ENCODE measurements around the gene FGFR2. TPM values are rescaled to one million over a fixed set of nuclear protein-coding genes. Genes with fewer than 3 reads are reported as not detected.

FGFR2 gene
- total and polyA plus RNA-seq, 9 of the 15 experiments (the other 6 are each of a cell fraction or from before 2014, with no cell fraction given) = 0.20 TPM; not detected in 8

DNA sequence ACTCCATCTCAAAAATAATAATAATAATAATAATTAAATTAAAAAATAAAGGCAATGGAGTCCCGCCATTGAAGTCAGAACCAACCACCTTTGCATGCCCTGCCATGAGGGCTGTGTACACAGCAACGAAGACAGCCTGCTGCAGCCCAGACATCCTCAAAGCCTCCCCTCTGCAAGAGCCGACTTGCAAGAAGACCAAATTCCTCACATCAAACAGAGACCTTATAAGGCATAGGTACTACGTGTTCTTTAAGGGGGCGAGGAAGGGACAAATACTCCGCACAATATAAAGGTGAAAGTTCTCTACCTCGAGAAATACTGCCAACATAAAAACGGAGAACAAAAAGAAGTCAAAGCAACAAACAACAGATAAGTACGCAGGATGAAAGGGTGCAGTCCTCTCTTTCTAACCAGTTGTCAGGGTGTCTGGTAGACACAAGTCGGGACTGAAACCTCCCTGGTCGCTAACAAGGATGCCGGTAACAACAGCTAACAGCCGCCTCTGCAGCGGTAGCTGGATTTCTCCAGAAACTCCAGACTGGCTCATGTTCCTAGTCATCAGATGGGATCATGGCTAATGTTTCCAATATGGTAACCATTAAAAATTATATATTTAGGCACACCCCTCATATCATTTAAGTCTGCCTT, 23.6 kb downstream of the FGFR2 start:
- Histone ChIP-seq H3K27ac (ENCODE audit: extremely low read depth, low read depth, low read length) (no peak overlapping the region), H4K20me1 (replicated peaks; ENCODE audit: control insufficient read depth, insufficient read depth, low read length) (no peaks in the 10 kb centered on the region), H3K36me3 (ENCODE audit: control insufficient read depth, insufficient read depth, low read length) (no peaks in the 10 kb centered on the region), H3K79me2 (ENCODE audit: control insufficient read depth, insufficient read depth, low read length) (no peaks in the 10 kb centered on the region), H3K9me1 (ENCODE audit: control insufficient read depth, insufficient read depth, low read length) (no peaks in the 10 kb centered on the region), H3K9ac (ENCODE audit: insufficient read depth in 1 of 2, low read depth in 2 of 2, low read length in 2 of 2) (no peak overlapping the region), H3K27me3 (ENCODE audit: control insufficient read depth in 2 of 2, insufficient read depth in 2 of 2, low read length in 2 of 2) (peaks cover 0 to 14% of the 10 kb centered on the region in 2 experiments; a peak in 2 of 5 replicates), H3K4me3 (no peak overlapping the region), H3K4me2 (ENCODE audit: insufficient read depth, low read length) (no peak overlapping the region), H3K4me1 (replicated peaks in 1 of 2; ENCODE audit: control insufficient read depth in 2 of 2, insufficient read depth in 2 of 2, low read length in 2 of 2) (no peaks in the 10 kb centered on the region), H2AFZ (ENCODE audit: low read depth, low read length) (no peak overlapping the region), H3K9me3 (replicated peaks; ENCODE audit: control insufficient read depth, insufficient read depth, low read depth, low read length) (no peaks in the 10 kb centered on the region)
- TF ChIP-seq ZC3H8 (IDR thresholded peaks at IDR 0.05) (no peak), ERF (CRISPR knock-in tag; IDR thresholded peaks at IDR 0.05) (no peak), SMARCA5 (IDR thresholded peaks at IDR 0.05) (no peak), RHOXF2B (CRISPR knock-in tag; conservative IDR thresholded peaks at IDR 0.05) (no peak), TAF1 (IDR thresholded peaks at IDR 0.05; ENCODE audit: control insufficient read depth, extremely low read depth, insufficient read depth, low read length, severe bottlenecking) (no peak), FOSL1 (tag; conservative IDR thresholded peaks at IDR 0.05) (no peak), ZNF586 (CRISPR knock-in tag; conservative IDR thresholded peaks at IDR 0.05) (no peak), STAG1 (CRISPR knock-in tag; IDR thresholded peaks at IDR 0.05; ENCODE audit: borderline replicate concordance) (no peak), ARID1B (IDR thresholded peaks at IDR 0.05) (no peak)
- TF ChIP-seq, protein P1, sequence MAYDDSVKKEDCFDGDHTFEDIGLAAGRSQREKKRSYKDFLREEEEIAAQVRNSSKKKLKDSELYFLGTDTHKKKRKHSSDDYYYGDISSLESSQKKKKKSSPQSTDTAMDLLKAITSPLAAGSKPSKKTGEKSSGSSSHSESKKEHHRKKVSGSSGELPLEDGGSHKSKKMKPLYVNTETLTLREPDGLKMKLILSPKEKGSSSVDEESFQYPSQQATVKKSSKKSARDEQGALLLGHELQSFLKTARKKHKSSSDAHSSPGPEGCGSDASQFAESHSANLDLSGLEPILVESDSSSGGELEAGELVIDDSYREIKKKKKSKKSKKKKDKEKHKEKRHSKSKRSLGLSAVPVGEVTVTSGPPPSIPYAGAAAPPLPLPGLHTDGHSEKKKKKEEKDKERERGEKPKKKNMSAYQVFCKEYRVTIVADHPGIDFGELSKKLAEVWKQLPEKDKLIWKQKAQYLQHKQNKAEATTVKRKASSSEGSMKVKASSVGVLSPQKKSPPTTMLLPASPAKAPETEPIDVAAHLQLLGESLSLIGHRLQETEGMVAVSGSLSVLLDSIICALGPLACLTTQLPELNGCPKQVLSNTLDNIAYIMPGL (CRISPR knock-in tag; IDR thresholded peaks at IDR 0.05) = no peak
- TF ChIP-seq, protein P2, sequence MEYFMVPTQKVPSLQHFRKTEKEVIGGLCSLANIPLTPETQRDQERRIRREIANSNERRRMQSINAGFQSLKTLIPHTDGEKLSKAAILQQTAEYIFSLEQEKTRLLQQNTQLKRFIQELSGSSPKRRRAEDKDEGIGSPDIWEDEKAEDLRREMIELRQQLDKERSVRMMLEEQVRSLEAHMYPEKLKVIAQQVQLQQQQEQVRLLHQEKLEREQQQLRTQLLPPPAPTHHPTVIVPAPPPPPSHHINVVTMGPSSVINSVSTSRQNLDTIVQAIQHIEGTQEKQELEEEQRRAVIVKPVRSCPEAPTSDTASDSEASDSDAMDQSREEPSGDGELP (CRISPR knock-in tag; IDR thresholded peaks at IDR 0.05; ENCODE audit: borderline replicate concordance) = no peak
- DNase-seq (ENCODE audit: extremely low read depth in 1 of 4, low spot score in 3 of 4) = no peak
- in situ Hi-C loops (cut with MboI) (no loop called here), intact Hi-C loops (cut with micrococcal nuclease) (no loop called here)
- no TSS peak for BruUV-seq (replicated peaks)
- ChIA-PET POLR2A (no interaction called here), CTCF (ENCODE audit: low intra/inter-chr PET ratio) (no interaction called here)
- no peak for FAIRE-seq
- ATAC-seq = no peak
- WGBS (ENCODE audit: insufficient coverage, low coverage, missing lambda C conversion rate) = 4% methylated on average over 14 of the region's 14 CpGs
